ENCODE measurements around the gene CKMT1A.
"Not testable (repeated sequence)": the region's sequence is repeated elsewhere in the genome, so short reads cannot be mapped to it uniquely, and the experiment has no call there.

Gene CKMT1A

GRCh38 chr15:43723151-43723550, 29.5 kb downstream of the CKMT1A start:
- H3K36me3 Mint-ChIP-seq = no peaks in the 10 kb centered on the region
- no peaks in the 10 kb centered on the region for H3K4me1 Mint-ChIP-seq
- H3K27me3 Mint-ChIP-seq = peaks cover 25% of the 10 kb centered on the region
- CTCF ChIA-PET = no interaction called here
- H3K9me3 Mint-ChIP-seq = no peaks in the 10 kb centered on the region
- no peak overlapping the region for H3K27ac Mint-ChIP-seq
- no peak overlapping the region for H3K4me3 Mint-ChIP-seq
- no peak for DNase-seq

DNA sequence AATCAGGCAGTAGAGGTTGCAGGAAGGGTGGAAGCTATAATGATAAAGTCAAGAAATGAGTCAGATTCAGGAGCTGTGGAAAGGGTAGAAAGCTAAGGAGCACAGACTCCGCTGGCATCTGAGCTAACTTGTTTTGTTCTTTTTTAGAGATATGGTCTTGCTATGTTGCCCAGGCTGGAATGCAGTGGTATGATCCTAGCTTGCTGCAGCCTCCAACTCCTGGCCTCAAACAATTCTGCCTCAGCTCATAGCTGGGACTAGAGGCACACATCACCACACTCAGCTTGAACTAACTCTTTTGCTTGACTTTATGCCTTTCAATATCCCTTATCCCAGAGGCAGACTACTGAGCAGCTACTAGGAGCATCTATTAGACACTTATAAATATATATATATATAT, 32.6 kb downstream of the CKMT1A start:
- CTCF ChIA-PET, H3K9me3 Mint-ChIP-seq, H3K4me1 Mint-ChIP-seq, H3K4me3 Mint-ChIP-seq, H3K27ac Mint-ChIP-seq, H3K36me3 Mint-ChIP-seq, DNase-seq: not testable (repeated sequence)
- peaks cover 17% of the 10 kb centered on the region for H3K27me3 Mint-ChIP-seq

- DNase-seq, H3K9me3 Mint-ChIP-seq, CTCF ChIA-PET, H3K27ac Mint-ChIP-seq, H3K4me1 Mint-ChIP-seq, H3K4me3 Mint-ChIP-seq, H3K36me3 Mint-ChIP-seq: not testable (repeated sequence)
- H3K27me3 Mint-ChIP-seq = peaks cover 14% of the 10 kb centered on the region
Measured at GRCh38 chr15:43728053-43728725, 34.5 kb downstream of the CKMT1A start.

- CTCF ChIA-PET = no interaction called here
- H3K9me3 Mint-ChIP-seq = no peaks in the 10 kb centered on the region
- H3K4me1 Mint-ChIP-seq = peaks cover 8% of the 10 kb centered on the region
- H3K27ac Mint-ChIP-seq = no peak overlapping the region
- no peak overlapping the region for H3K4me3 Mint-ChIP-seq
- peaks cover 15% of the 10 kb centered on the region for H3K27me3 Mint-ChIP-seq
- H3K36me3 Mint-ChIP-seq = no peaks in the 10 kb centered on the region
- DNase-seq = no peak
Measured at GRCh38 chr15:43735416-43735815, 41.8 kb downstream of the CKMT1A start.

DNA sequence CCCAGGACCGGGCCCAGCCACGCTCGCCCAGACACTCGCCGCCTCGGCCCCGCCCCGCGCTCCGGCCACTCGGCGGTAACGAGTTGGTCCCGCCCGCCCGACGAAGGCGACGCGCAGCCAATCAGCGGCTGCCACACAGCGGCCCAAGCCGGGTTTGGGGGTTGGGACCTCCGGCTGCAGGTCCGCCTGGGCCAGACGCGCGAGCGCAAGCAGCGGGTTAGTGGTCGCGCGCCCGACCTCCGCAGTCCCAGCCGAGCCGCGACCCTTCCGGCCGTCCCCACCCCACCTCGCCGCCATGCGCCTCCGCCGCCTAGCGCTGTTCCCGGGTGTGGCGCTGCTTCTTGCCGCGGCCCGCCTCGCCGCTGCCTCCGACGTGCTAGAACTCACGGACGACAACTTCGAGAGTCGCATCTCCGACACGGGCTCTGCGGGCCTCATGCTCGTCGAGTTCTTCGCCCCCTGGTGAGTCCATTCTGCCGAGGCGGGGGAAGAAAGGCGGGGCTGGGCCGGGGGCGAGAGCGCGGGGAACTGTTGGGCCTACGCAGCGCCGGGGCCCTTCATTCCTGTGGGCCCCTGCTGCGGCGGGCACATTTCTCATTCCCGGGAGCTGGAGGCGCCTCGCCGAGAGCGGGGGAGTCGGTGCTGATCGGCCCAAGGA, 52.7 kb downstream of the CKMT1A start, which contains the start of gene PDIA3:
PDIA3 (plus strand) TSS at position 194 of the 658 bp plus-strand sequence; CDS start at position 296, 102 bp downstream.
- H3K9me3 Mint-ChIP-seq, H3K27me3 Mint-ChIP-seq, CTCF ChIA-PET: not testable (repeated sequence)
- peak within 1 kb of the TSS; percentile 93 for H3K4me3 Mint-ChIP-seq
- peak within 1 kb of the TSS; percentile 94 for H3K27ac Mint-ChIP-seq
- H3K4me1 Mint-ChIP-seq = peaks cover 41% of the 10 kb centered on the region
- DNase-seq = peak; percentile 92
- peaks cover 17% of the 10 kb centered on the region for H3K36me3 Mint-ChIP-seq

- peak overlapping the region; percentile 94 for H3K27ac Mint-ChIP-seq
- H3K27me3 Mint-ChIP-seq, CTCF ChIA-PET, H3K9me3 Mint-ChIP-seq: not testable (repeated sequence)
- H3K4me3 Mint-ChIP-seq = peak overlapping the region; percentile 93
- DNase-seq = peak; percentile 34
- peaks cover 22% of the 10 kb centered on the region for H3K36me3 Mint-ChIP-seq
- H3K4me1 Mint-ChIP-seq = peaks cover 46% of the 10 kb centered on the region
Measured at GRCh38 chr15:43746903-43747309, 53.2 kb downstream of the CKMT1A start.

DNA sequence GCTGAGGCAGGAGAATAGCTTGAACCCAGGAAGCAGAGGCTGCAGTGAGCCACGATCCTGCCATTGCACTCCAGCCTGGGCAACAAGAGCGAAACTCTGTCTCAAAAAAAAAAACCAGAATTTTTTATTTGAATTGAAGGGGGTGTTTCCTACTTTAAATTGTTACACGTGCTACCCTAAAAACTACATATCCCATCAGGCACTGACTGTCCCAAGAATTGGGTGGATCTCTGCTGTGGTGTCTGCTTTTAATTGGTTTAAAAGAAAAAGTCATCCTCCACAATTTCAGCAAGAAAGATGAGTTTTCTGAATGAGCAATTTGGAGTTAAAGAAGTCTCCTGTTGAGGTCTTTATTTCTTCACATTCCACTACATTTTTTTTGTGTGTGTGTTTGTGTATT, 54.7 kb downstream of the CKMT1A start:
- CTCF ChIA-PET = no interaction called here
- no peaks in the 10 kb centered on the region for H3K27me3 Mint-ChIP-seq
- peak; percentile 25 for DNase-seq
- peak overlapping the region; percentile 94 for H3K27ac Mint-ChIP-seq
- H3K9me3 Mint-ChIP-seq = no peaks in the 10 kb centered on the region
- peak overlapping the region; percentile 93 for H3K4me3 Mint-ChIP-seq
- peaks cover 30% of the 10 kb centered on the region for H3K36me3 Mint-ChIP-seq
- H3K4me1 Mint-ChIP-seq = peaks cover 58% of the 10 kb centered on the region
